Thymus (tissue), 11 donors: ENCODE data around the gene FXYD5. TPM values are rescaled to one million over a fixed set of nuclear protein-coding genes. Genes with fewer than 3 reads are reported as not detected.
"Not testable (repeated sequence)": the region's sequence is repeated elsewhere in the genome, so short reads cannot be mapped to it uniquely, and the experiment has no call there.

Source experiments
- DNase-seq, 9 donors: peaks; one replicate each; pipeline ENCODE4 v3.0.0-alpha.2; 2013; ENCODE audit warnings: low spot score in 9 of 9, low read depth in 6 of 9, missing footprints in 1 of 9
- H3K27ac ChIP-seq, 2 donors: one replicate each; pipeline ENCODE4 v1.5.1; 2013; ENCODE audit warnings: control low read depth in 1 of 2, low read depth in 1 of 2, low read length in 1 of 2, mild to moderate bottlenecking in 1 of 2, moderate library complexity in 1 of 2
- H3K27me3 ChIP-seq, 2 donors: one replicate each; pipeline ENCODE4 v1.5.1; 2013; ENCODE audit warnings: low read length in 1 of 2; ENCODE audit not compliant: control insufficient read depth in 2 of 2, insufficient read depth in 1 of 2
- H3K36me3 ChIP-seq, 2 donors: one replicate each; pipeline ENCODE4 v1.5.1; 2013; ENCODE audit warnings: low read length in 1 of 2, mild to moderate bottlenecking in 1 of 2, moderate library complexity in 1 of 2; ENCODE audit not compliant: control insufficient read depth in 2 of 2, insufficient read depth in 2 of 2
- H3K4me1 ChIP-seq, 2 donors: one replicate each; pipeline ENCODE4 v1.5.1; 2013; ENCODE audit warnings: low read length in 2 of 2; ENCODE audit not compliant: control insufficient read depth in 2 of 2, insufficient read depth in 2 of 2
- H3K4me3 ChIP-seq, 2 donors: one replicate each; pipeline ENCODE4 v1.5.1; 2013; ENCODE audit warnings: low read length in 2 of 2, control low read depth in 1 of 2, mild to moderate bottlenecking in 1 of 2
- H3K9me3 ChIP-seq, 2 donors: one replicate each; pipeline ENCODE4 v1.5.1; 2013; ENCODE audit warnings: low read length in 1 of 2, mild to moderate bottlenecking in 1 of 2; ENCODE audit not compliant: control insufficient read depth in 2 of 2, insufficient read depth in 1 of 2
- WGBS: extraction: QIAGEN DNeasy Blood & Tissue Kit; methylation state at CpG from one replicate; pipeline ENCODE4 v1.1.7; 2013; 5-methylcytosine and 5-hydroxymethylcytosine counted together
- polyA plus RNA-seq: library from polyadenylated mRNA; stranded (reverse); fragments of 200-250 nt; gene quantifications from one replicate; pipeline ENCODE4 v1.2.3, GENCODE V29; 2013
- total RNA-seq: library from RNA; stranded (reverse); fragments of 120-200 nt; gene quantifications from one replicate; pipeline ENCODE4 v1.2.4, GENCODE V29; 2013
- donor health status: healthy.

Gene FXYD5
- total and polyA plus RNA-seq, 2 donors: 42.6 to 136 TPM

DNA sequence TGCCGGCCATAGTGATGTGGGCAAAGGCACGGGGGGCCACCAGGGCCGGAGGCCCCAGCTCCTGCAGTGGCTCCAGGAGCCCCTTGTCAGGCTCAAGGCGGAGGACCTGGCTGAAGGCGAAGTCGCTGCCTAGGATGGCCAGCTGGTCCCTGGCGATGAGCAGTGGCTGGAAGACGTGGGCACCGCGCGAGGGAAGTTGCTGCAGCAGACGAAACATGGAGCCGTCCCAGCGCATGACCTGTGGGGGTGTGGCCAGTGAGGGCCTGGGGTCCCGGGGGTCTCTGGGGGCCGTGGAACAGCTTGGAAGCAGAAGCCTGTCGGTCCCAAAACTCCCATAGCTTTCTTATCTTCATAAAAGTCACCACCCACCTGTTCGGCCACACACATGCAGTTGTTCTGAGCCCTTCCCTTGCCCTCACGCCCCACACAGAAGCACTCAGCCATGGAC lies 29.2 kb upstream of the FXYD5 start:
- no peak overlapping the region for H3K27ac ChIP-seq
- H3K9me3 ChIP-seq: peaks cover 0 to 3% of the 10 kb centered on the region in 2 donors
- H3K27me3 ChIP-seq: no peaks in the 10 kb centered on the region
- DNase-seq: no peak
- 92% methylated on average over 19 of the region's 19 CpGs for WGBS
- H3K4me3 ChIP-seq: no peak overlapping the region
- peaks cover 0 to 19% of the 10 kb centered on the region in 2 donors for H3K4me1 ChIP-seq
- no peaks in the 10 kb centered on the region for H3K36me3 ChIP-seq

DNA sequence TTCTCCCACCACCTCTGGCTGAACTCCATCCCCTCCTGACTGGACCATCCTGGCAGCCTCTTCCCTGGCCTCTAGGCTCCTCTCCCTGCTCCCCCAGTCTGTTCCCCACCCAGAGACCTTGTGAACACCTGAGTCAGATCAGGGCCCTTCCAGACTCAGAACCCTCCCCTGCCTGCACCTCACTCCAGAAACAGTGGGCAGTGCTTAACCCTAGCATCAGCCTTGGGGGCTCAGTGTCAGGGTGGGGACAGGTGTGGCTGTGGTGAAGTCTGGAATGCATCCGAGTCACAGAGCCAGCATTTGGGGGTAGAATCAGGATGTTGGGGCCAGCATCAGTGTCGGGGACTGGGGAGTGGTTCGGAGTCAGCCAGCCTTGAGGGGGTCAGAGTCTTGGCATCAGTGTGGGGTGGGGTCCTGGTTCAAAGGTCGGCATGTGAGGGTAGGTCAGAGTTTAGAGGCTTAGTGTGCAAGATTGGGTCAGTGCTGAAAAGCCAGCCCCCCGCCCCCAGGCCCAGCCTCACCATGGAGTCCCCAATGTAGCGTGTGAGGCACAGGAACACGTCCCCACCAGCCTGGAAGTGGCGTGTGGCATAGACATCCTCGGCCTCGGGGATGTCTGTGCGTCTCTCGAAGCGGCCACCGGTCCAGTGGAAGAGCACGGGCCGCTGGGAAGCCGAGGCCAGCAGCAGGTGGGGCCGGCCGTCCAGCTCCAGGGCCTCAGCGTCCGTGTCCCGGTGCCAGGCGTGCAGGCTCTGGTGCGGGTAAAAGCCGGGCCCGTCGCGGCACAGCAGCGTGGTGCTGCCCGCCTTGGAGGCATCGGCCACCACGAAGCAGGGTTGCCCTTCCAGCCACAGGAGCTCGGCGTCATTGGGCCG lies 28.5 kb upstream of the FXYD5 start:
- peaks cover 0 to 2% of the 10 kb centered on the region in 2 donors for H3K27me3 ChIP-seq
- H3K27ac ChIP-seq: no peak overlapping the region
- 97% methylated on average over 35 of the region's 35 CpGs for WGBS
- DNase-seq: no peak
- H3K4me1 ChIP-seq: peaks cover 0 to 19% of the 10 kb centered on the region in 2 donors
- no peaks in the 10 kb centered on the region for H3K36me3 ChIP-seq
- no peak overlapping the region for H3K4me3 ChIP-seq
- peaks cover 0 to 3% of the 10 kb centered on the region in 2 donors for H3K9me3 ChIP-seq

DNA sequence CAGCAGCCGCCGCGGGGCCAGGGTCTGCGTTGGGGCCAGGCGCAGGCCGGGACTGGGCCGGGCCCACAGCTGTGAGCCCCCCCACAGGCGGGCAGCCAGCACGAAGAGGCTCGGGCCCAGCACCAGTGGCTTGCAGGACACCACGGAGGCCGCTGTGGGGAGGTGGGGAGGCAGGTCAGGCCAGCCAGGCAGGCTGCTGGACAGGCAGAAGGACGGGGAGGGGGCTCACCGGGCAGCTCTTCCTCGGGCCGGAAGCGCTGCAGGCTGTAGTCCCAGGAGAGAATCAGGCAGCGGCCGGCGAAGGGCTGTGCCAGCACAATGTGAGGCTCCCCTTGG lies 27.9 kb upstream of the FXYD5 start:
- whole genome bisulfite sequencing: 93% methylated on average over 20 of the region's 20 CpGs
- Histone ChIP-seq H3K36me3 (no peaks in the 10 kb centered on the region), H3K27me3 (peaks cover 0 to 2% of the 10 kb centered on the region in 2 donors), H3K4me1 (peaks cover 0 to 14% of the 10 kb centered on the region in 2 donors), H3K4me3 (no peak overlapping the region), H3K27ac (no peak overlapping the region), H3K9me3 (peaks cover 0 to 3% of the 10 kb centered on the region in 2 donors)
- no peak for DNase-seq

DNA sequence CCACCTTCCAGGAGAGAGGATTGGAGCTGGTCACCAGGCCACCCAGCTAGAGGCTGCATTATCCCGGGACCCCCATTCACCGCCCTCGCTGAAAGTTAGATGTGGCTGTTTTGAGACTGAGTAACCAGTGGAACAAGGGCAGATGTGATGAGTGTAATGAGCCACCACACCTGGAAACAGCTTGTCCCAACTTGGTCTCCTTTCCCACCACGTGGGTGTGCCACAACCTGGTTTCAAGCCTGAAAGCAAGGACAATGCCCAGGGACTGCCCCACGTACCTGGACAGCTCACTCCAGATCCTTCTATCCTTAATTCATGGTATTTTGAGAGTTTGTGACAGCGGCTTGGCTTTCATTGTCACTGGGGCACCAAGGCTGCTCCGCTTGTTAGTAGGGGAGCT lies 26.7 kb upstream of the FXYD5 start:
- WGBS: 87% methylated on average over 7 of the region's 7 CpGs
- Histone ChIP-seq H3K27ac (no peak overlapping the region), H3K36me3 (no peaks in the 10 kb centered on the region), H3K4me1 (peaks cover 0 to 11% of the 10 kb centered on the region in 2 donors), H3K9me3 (peaks cover 0 to 3% of the 10 kb centered on the region in 2 donors), H3K27me3 (peaks cover 0 to 2% of the 10 kb centered on the region in 2 donors), H3K4me3 (no peak overlapping the region)
- no peak for DNase-seq

DNA sequence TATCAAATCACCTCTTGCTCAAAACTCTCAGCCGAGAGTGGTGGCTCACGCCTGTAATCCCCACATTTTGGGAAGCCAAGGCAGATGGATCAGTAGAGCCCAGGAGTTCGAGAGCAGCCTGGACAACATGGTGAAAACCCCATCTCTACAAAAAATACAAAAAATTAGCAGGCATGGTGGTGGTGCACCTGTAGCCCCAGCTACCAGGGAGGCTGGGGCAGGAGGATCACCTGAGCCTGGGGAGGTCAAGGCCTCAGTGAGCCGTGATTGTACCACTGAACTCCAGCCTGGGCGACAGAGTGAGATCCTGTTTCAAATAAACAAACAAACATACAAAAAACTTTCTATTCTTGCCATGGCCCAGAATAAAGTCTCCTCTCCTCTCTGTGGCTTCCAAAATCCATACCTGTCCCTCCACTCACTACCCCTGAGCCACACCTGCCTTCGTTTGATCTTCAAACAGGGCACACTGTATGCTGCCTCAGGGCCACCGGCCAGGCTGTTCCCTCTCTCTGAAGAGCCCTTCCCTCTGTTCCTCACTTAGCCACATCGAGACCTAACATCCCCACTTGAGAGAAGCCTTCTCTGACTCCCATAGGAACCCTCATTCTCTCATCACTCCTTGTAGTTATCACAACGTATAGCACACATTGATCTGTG lies 26.0 kb upstream of the FXYD5 start:
- H3K27me3 ChIP-seq: peaks cover 0 to 2% of the 10 kb centered on the region in 2 donors
- H3K4me3 ChIP-seq: no peak overlapping the region
- WGBS: 96% methylated on average over 9 of the region's 9 CpGs
- H3K4me1 ChIP-seq: peaks cover 0 to 10% of the 10 kb centered on the region in 2 donors
- peaks cover 0 to 3% of the 10 kb centered on the region in 2 donors for H3K9me3 ChIP-seq
- no peaks in the 10 kb centered on the region for H3K36me3 ChIP-seq
- no peak for DNase-seq
- no peak overlapping the region for H3K27ac ChIP-seq

DNA sequence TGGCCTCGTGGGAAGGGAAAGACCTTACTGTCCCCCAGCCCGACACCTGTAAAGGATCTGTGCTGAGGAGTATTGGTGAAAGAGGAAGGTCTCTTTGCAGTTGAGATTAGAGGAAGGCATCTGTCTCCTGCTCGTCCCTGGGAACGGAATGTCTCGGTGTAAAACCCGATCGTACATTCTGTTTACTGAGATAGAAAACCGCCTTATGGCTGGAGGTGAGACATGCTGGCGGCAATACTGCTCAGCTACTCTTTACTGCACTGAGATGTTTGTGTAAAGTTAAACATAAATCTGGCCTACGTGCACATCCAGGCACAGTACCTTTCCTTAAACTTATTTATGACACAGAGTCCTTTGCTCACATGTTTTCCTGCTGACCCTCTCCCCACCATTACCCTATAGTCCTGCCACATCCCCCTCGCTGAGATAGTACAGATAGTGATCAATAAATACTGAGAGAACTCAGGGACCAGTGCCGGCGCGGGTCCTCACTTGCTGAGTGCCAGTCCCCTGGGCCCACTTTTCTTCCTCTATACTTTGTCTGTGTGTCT lies 24.7 kb upstream of the FXYD5 start:
- not testable (repeated sequence) for DNase-seq, H3K27ac ChIP-seq, H3K4me1 ChIP-seq, H3K27me3 ChIP-seq, H3K36me3 ChIP-seq, H3K4me3 ChIP-seq, H3K9me3 ChIP-seq
- 82% methylated on average over 14 of the region's 14 CpGs for WGBS

DNA sequence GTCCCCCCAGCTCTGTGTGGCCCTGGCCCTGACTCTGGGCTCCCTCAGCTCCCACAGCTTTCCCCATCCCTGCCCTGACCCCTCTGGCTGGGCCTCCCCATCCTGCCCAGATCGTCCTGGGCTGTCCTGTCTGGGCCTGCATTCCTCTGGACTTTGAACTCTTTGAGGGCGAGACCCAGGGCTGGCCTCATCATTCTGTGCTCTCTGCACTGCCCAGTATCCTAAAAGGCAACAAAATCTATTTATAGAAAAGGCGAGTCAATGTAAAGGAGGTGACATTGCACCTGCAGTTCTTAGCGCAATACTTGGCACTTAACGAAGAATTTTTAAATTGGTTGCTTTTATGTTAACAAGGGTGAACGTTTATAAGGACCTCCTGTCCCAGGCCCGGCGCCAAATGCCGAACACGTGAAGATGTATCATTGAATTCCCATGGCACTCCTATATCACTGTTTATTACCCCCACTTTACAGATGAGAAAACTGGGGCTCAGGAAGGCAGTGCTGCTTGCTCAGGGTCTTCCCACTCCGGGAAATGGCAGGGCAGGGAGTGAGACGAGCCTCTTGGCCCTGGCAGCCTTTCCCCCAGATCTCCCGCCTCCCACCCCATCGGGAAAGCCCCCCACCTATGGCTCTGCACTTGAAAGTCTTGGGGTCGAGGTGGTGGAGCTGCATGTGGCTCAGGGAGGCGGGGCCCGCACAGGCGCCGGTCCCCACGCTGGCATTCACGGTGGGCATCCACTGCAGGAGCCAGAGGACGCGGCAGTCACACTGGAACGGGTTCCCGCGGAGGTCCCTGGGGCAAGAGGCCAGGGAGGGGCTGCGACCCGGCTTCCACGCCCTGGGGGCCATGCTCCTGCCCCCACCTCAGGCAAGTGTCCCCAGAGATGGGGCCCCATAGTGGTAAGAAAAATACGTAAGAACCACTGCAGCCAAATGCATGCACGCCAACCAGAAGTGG lies 23.5 kb upstream of the FXYD5 start:
- Histone ChIP-seq H3K9me3 (no peaks in the 10 kb centered on the region), H3K4me3 (no peak overlapping the region), H3K27ac (no peak overlapping the region), H3K36me3 (no peaks in the 10 kb centered on the region), H3K27me3 (peaks cover 0 to 3% of the 10 kb centered on the region in 2 donors), H3K4me1 (peaks cover 0 to 3% of the 10 kb centered on the region in 2 donors)
- 94% methylated on average over 31 of the region's 31 CpGs for WGBS
- no peak for DNase-seq

DNA sequence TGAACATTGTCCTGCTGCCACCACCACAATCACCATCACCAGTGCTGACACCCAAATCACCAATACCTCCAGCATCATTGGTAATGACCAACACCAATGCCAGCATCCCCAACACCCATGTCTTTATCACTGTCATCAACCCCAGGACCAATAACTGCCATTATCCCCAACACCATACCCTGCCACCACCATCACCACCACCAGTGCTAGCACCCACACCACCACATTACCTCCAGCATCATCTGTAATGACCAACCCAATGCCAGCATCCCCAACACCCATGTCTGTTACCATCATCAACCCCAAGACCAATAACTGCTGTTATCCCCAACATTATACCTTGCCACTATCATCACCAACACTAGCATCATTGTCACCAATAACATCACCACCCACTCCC lies 22.3 kb upstream of the FXYD5 start:
- Histone ChIP-seq H3K27me3 (peaks cover 0 to 7% of the 10 kb centered on the region in 2 donors), H3K27ac (no peak overlapping the region), H3K4me1 (peaks cover 0 to 3% of the 10 kb centered on the region in 2 donors), H3K4me3 (no peak overlapping the region), H3K36me3 (no peaks in the 10 kb centered on the region), H3K9me3 (no peaks in the 10 kb centered on the region)
- DNase-seq: no peak
